Tibial nerve (tissue), 3 donors: ENCODE measurements around the gene RPS28.

ENCODE experiments used
- POLR2A ChIP-seq, 2 donors: fragments of 450-650 bp; IDR thresholded peaks; one replicate each; pipeline ENCODE4 v1.6.1; 2017; ENCODE audit warnings: antibody characterized with exemption in 2 of 2, mild to moderate bottlenecking in 2 of 2, moderate library complexity in 2 of 2
- TF ChIP-seq, protein P1 (sequence below), 5 experiments: fragments of 200-600 bp in 3 of 5; fragments of 450-650 bp in 2 of 5; sonication (generic) in 3 of 5; IDR thresholded peaks; one replicate each; pipeline ENCODE4 v1.5.1; 2016 to 2019; ENCODE audit warnings: antibody characterized with exemption in 5 of 5, mild to moderate bottlenecking in 3 of 5, moderate library complexity in 2 of 5

DNA sequence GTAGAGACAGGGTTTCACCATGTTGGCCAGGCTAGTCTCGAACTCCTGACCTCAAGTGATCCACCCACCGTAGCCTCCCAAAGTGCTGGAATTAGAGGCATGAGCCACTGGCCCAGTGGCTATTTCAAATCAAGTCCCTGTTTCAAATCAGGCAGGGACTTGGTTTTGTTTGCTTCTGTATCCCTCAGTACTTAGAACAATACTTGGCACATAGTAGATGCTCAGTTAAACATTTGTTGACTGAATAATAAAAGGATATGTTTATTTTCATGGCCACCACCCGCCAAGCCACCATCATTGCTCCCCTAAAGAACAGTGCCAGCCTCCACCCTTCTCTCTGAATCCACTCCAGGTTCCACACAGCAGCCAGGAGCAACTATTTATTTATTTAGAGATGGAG is 4.2 kb downstream of the RPS28 start:
- TF ChIP-seq, protein P1, sequence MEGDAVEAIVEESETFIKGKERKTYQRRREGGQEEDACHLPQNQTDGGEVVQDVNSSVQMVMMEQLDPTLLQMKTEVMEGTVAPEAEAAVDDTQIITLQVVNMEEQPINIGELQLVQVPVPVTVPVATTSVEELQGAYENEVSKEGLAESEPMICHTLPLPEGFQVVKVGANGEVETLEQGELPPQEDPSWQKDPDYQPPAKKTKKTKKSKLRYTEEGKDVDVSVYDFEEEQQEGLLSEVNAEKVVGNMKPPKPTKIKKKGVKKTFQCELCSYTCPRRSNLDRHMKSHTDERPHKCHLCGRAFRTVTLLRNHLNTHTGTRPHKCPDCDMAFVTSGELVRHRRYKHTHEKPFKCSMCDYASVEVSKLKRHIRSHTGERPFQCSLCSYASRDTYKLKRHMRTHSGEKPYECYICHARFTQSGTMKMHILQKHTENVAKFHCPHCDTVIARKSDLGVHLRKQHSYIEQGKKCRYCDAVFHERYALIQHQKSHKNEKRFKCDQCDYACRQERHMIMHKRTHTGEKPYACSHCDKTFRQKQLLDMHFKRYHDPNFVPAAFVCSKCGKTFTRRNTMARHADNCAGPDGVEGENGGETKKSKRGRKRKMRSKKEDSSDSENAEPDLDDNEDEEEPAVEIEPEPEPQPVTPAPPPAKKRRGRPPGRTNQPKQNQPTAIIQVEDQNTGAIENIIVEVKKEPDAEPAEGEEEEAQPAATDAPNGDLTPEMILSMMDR (IDR thresholded peaks at IDR 0.05), result no peak
- TF ChIP-seq POLR2A (IDR thresholded peaks at IDR 0.05), result no peak
